GM11168 (cell line): ENCODE data around the gene SGIP1.
"Not testable (repeated sequence)": the region's sequence is repeated elsewhere in the genome, so short reads cannot be mapped to it uniquely, and the experiment has no call there.

Source experiments
- in situ Hi-C: fragments of 300-500 bp; cut with MboI; formaldehyde crosslinking; loops from one replicate; pipeline ENCODE4 v1.12.0; 2022; ENCODE audit warnings: low sequenced_read_pairs; ENCODE audit not compliant: unreplicated experiment

SGIP1 gene

DNA sequence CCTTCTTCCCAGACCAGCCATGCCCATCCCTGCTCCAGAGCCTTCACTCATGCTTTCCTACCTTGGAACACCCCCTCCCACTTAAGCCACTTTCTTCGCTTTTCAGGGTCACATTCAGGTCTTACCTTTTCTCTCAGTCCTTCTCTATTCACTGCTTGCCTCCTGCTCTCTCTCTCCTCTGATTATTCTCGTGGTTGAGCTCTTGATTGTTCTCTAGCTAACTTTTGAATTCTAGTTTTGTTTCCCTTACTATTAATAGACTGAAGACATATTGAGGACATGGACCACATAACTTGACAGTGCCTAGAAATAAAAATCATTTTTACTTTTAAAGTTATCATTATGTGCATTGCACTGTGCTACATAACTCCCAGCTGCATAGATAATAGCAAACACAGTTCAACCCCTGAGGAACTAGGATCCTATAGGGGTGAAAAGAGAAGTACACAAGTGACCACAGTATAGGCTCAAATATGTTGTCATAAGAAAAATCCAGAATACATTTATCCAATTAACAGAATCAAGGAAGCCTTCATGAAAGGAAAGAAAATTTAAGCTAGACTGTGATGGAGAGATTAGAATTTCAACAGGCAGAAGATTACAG, 245.6 kb downstream of the SGIP1 start:
- in situ Hi-C loops = no loop called here

DNA sequence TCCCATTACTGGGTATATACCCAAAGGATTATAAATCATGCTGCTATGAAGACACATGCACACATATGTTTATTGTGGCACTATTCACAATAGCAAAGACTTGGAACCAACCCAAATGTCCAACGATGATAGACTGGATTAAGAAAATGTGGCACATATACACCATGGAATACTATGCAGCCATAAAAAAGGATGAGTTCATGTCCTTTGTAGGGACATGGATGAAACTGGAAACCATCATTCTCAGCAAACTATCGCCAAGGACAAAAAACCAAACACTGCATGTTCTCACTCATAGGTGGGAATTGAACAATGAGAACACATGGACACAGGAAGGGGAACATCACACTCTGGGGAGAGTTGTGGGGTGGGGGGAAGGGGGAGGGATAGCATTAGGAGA, 251.8 kb downstream of the SGIP1 start:
- in situ Hi-C loops = not testable (repeated sequence)

DNA sequence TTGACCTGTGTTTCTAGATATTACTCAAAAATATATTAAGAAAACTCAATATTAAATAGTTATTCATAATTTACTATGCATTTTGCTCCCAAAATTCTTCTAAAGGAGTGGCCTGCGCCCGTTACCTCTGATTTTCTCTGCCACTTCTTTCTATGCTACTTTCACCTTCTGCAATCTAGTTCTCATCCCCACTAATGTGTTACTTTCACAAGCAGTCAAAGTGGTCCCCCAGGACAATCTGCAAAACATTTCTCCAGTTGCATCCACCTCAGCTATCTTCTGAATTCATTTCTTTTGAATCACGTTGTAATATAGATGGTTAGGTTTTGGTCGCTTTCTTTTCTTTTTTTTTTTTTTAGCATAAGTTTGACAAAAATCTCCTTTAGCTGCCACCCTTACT, 253.7 kb downstream of the SGIP1 start:
- in situ Hi-C loops = no loop called here

DNA sequence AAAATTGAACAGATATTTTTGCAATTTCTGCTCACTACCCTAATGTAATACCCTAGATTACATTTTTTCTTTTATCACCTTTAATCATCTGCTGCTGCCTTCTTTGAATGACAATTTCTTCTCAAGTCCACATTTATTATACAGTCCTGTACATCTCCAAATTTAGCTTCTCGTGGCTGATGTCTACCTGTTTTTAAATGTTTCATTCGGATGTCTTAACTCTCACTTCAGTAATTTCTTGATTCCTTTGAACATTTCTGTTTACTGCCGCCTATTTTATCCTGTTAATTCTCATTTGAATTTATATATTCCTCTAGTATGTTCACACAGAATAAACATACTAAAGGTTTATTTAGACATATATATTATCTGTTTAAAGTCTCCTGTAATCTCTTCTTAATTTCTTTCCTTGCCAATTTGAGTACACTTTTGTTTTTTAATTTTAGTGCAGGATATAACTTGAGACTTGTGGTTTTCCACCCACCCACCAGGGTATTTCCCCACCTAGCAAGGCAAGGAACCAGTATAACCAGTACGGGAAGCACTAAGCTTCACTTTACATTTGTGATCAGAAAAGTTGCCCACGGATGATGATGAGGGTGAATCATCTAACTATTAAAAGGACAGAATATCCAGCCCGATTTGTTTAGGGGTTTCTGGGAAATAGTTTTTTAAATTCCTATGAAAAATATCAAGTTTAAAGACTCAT, 254.4 kb downstream of the SGIP1 start:
- in situ Hi-C loops = no loop called here

DNA sequence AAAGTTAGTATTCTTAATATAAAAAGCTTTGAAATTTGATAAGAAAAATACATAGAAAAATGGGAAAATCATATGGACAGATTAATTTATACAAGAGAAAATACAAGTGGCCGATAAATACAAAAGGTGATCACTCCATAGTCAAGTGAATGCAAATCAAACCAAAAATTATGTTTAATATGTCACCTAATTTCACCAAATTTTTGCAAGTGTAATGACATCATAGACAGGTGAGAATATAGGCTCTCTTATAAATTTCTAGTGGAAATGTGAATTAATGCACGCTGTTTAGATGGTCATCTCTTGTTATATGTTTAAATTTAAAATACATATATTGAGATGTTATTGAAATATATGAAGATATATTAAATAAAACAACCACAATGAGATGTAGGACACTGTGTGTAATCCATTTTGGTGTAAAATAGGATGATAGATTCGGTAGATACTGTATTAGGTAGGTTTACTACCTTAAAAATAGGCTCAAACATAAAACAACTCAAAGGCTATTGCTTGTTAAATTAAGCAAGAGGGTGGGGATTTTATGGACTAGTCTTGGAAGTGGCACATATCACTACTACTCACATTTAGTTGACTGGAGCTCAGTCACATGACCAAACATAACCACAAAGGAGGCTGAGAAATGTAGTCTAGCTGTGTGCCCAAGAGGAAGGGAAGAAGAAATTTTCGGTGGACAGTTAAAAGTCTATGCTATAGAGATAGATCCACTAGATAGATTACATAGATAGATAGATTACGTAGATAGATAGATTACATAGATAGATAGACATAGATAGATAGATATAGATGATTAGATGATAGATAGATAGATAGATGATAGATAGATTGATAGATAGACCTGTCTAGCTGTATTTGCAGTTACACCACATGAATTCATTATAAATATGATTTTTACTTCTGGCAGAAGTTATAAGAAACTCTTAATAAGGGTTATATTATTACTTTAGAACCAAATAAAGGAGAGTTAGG, 258.0 kb downstream of the SGIP1 start:
- in situ Hi-C loops = no loop called here

DNA sequence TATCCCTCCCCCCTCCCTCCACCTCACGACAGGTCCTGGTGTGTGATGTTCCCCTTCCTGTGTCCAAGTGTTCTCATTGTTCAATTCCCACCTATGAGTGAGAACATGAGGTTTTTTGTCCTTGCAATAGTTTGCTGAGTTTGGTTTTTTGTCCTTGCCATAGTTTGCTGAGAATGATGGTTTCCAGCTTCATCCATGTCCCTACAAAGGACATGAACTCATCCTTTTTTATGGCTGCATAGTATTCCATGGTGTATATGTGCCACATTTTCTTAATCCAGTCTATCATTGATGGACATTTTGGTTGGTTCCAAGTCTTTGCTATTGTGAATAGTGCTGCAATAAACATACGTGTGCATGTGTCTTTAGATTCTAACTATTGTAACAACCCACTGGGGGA, 261.9 kb downstream of the SGIP1 start:
- in situ Hi-C loops = not testable (repeated sequence)
